HG03108 (cell line): Measurements from ENCODE around the gene CST3.
"Not testable (repeated sequence)": the region's sequence is repeated elsewhere in the genome, so short reads cannot be mapped to it uniquely, and the experiment has no call there.

Experiments used
- ATAC-seq: cut with Tn5 transposase; IDR thresholded peaks from one replicate; pipeline ENCODE4 v1.9.1; 2021; ENCODE audit warnings: moderate library complexity; ENCODE audit not compliant: unreplicated experiment

Gene CST3

DNA sequence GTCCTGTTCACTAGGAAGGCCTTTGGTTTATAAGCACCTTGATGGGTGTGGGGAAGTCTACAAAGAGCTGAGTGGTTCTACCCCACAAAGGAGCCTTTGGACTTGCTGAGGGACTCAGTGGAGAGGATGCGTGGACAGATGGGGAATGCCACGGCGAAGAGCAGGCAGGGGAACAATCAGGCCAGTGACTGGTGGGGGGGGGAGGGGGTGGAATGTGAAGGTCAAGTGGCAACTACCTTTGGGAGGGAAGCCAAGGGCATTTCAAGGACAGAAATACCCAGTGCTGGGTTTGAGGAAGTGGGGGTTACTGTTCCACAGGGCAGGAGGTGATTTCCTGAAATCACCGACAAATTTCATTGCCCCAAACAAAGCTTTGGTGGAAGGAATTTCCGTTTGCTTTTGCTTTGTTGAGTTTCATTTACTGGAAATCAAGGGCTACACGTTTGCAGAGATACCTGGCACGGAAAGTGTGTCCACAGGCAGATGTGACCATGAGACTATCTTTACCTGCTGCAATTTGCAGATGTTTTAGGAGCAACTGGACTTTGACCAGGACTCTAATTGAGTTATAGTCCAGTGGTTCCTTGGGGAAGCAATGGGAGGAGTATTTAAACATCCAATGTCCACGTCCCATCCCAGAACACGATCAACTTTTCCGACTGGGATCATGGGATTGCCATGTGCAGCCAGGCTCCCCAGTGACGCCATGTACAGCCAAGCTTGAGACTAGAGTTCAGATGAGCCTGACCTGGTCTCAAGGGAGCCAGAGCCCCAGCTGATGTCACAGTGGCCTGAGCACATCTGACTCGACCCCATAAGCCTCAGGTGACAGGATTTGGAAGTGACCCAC lies 8.0 kb downstream of the CST3 start:
- no peak for ATAC-seq

DNA sequence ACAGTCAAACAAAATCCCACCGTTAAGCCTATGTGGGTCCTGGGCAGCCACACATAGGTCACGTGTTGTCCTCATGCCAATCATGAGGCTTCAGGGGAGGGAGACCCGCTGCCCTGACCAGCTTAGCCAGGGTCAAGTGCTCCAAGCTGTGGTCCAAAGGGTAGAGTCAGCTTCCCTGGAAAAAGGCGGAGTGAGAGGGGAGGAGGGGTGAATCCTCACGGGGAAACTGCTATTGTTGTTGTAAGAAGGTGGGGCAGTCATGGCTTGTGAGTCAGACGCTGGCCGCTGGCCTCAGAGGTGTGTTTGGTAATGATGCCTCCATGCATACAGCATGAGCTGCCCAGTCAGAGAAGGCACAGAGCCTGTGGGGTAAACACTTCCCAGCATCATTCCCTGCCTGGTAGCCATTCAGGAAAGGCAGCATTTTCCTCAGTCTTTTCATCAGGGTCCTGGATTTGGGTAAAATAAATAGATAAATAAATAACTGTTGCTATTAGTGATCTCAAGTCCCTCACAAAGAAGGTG lies 8.7 kb downstream of the CST3 start:
- ATAC-seq: no peak

DNA sequence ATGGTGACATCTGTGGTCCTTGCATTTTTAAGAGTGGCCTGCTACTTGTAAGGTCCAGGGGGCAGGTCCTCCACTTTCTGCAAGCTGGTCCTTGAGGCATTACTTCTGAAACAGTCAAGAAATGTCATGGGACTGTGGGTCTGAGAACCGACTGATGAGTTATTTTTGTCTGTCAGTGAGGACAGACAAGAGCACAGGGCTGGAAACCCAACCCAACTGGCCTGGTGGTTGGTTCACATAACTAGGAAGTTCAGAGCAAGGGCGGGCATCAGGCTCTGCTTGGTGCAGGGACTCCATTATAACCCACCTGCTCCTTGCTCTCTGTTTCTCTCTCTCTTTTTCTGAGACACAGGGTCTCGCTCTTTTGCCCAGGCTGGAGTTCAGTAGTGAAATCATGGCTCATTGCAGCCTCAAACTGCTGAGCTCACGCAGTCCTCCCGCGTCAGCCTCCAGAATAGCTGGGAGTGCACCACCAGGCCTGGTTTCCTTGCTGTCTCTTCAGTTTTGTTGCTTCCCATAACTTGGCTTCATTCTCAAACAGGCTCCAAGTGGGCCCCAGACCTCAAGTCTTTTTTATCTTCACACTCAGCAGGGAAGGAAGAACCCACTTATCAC lies 9.2 kb downstream of the CST3 start:
- no peak for ATAC-seq

DNA sequence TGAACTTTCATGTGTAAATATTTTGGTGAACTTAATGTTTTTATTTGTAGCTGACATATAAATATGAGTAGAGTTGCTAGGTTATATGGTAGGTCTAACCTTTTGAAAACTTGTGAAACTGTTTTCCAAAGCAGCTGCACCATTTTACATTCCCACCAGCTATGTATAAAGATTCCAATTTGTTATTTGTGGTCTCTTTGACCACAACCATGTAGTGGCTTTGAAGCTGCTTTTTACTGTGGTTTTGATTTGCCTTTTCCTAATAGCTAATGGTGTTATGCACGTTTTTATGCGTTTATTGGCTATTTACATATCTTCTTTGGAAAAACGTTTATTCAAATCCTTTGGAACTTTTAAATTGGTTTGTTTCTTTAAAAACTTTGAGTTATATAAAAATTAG lies 10.3 kb downstream of the CST3 start:
- no peak for ATAC-seq

DNA sequence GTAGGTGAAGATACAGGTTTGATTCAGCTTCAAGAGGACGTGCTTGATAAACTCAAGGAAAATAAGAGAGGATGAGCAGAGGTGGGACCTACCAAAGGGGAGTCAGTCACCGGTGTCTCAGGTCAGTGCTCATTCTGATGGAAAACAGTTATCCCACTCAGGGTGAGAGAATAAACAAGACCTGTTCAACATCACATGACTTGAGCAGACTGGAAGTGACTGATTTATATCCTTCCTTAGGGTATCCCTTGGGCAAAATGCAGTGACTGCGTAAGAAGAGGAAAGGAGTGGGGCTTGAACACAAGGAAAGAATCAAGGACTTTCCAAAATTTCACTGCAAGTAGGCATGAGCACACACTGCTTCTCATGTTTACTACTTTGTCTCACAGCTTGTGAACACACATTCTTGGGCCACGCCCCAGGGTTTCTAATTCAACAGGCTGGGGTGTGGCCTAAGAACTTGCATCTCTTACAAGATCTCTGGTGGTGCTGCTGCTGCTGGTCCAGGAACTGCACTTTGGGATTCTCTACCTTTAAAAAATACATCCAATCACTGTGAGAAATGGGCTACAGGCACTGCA lies 11.6 kb downstream of the CST3 start:
- no peak for ATAC-seq

DNA sequence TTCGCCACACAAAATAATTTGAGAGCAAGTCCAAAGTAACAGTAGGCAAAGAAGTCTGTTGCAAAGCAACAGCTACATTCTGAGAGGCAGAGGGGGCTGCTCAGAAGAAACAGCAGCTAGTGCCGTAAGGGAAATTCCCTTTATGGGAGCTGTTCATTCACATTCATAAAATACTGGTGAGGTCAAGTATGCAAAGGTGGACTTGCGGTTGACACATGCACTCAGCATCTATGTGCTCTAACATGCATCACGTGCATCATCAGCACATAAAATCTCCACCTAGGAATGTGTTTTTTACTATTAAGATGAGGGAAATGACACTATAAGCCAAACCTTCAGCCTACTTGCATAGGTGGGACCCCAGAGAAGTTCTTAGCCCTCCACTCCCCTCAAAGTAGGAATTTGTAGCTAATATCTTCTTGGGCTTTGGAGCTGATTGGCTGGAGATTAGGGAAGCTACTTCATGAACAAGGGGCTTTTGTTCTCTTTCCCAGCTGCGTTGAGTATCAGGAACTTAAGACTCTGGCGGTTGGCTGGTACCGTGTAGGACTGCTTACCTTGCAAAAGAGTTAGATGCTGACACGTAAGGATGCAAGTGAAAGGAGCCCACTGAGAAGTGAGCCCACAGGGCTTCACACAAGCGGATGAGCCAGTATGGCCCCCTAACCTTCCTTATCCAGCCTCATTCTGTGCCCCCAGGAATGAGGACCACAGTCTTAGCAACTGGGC lies 12.4 kb downstream of the CST3 start:
- no peak for ATAC-seq

DNA sequence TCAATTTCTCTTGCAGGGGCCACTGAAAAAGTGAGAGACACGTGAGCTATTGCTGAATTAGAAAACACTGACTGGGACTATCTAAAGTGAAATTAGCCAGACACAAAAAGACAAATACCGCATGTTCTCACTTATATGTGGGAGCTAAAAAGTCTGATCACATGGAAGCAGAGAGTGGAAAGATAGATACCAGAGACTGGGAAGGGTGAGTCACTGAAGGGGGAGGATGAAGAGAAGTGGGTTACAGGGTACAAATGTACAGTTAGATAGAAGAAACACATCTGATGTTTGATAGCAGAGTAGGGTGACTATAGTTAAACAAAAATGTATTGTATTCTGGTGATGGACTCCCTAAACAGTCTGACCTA lies 13.4 kb downstream of the CST3 start:
- ATAC-seq: no peak

DNA sequence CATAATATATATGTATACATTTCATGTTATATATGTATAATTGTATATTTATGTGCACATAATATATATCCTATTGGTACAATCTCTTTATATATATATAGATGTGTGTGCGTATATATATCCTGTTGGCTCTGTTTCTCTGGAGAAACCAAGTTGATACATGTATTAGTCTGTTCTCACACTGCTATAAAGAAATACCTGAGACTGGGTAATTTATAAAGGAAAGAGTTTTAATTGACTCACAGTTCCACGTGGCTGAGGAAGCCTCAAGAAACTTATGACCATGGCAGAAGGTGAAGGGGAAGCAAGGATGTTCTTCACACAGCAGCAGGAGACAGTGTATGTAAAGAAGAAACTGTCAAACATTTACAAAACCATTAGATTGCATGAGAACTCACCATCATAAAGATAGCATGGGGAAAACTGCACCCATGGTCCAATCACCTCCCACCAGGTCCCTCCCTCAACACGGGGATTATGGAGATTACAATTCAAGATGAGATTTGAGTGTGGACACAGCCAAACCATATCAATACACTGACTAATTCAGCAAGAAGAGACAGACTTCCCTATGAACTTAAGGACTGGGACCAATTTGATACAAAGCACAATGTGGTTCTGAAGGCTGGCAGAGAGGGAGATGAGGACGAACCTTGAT lies 14.0 kb downstream of the CST3 start:
- ATAC-seq: no peak

DNA sequence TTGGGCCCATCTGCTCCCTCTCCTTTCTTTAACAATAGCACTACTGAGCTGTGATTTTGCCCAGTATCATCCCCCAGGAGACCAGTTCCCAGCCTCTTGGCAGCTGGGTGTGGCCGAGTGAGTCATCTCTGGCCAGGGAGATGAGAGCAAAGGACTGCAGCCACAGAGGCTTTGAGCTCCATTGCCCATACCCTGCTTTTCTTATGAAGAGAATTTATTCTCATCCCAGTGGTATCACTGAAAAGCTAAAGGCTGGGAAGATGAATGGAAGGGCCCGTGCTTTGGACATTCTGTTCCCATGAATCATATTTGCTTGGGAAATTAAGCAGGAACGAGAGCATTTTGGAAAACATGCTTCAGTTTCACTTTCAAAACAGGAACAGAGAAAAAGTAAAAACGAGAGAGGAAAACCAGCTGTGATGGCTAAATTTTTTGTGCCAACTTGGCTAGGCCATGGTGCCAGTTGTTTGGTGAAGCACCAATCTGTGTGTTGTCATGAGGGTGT lies 14.9 kb downstream of the CST3 start:
- peak; percentile 50 for ATAC-seq

DNA sequence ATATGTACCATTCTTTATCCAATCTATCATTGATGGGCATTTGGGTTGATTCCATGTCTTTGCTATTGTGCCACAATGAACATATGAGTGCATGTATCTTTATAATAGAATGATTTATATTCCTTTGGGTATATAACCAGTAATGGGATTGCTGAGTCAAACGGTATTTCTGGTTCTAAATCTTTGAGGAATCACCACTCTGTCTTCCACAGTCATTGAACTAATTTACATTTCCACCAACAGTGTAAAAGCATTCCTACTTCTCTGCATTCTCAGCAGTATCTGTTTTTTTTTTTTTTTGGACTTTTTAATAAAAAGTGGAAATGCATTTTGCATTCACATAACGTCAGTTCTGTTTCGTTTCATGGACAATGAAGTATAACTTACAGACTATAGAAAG lies 15.4 kb downstream of the CST3 start:
- not testable (repeated sequence) for ATAC-seq

DNA sequence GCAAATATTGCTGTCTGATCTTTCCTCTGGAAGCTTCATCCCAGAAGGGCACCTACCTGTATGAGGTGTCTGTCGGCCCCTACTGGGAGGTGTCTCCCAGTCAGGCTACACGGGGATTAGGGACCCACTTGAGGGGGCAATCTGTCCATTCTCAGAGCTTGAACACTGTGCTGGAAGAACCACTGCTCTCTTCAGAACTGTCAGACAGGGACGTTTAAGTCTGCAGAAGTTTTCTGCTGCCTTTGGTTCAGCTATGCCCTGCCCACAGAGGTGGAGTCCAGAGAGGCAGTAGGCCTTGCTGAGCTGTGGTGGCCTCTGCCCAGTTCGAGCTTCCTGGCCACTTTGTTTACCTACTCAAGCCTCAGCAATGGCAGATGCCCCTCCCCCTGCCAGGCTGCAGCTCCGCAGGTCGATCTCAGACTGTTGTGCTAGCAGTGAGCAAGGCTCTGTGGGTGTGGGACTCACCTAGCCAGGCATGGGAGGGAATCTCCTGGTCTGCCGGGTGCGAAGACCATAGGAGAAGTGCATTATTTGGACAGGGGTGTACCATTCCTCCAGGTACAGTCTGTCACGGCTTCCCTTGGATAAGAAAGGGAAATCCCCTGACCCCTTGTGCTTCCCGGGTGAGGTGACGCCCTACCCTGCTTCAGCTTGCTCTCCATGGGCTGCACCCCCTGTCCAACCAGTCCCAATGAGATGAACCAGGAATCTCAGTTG lies 16.9 kb downstream of the CST3 start:
- ATAC-seq: not testable (repeated sequence)

DNA sequence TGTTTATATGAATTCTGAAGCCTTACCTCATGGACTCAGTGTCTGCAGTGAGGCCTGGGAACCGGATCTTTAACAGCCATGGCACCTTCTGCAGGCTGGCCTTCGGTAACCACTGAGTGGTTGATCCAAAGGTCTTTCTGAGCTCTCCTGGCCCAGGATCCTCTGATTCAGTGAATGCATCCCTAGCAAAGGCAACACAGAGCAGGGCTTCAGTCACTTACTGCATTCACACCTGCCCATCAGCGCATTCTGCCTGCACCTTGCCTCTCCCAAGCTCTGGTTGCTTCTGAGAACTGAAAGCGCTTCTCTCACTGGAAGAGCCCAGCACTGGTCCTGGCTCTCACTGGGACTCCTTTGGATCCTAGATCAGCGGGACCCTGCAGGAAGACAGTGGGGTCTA lies 23.6 kb downstream of the CST3 start:
- ATAC-seq: no peak

DNA sequence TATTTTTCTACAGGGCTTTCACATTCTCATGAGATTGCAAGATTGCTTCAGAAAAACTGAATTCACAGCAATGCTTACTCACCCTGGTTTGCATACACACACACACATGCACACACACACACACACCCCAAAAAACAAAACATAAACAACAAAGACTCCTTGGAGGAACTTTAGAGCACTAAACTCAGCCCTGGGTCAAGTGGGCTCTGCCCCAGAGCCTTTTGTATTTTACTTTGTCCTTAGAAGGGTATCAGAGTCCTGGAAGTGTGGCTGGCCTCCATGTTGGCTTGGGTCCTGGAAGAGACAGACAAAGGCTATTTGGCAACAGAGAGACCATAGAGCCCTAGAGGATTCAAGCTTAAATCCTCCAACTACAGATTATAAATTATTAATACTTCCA lies 24.1 kb downstream of the CST3 start:
- ATAC-seq: no peak

DNA sequence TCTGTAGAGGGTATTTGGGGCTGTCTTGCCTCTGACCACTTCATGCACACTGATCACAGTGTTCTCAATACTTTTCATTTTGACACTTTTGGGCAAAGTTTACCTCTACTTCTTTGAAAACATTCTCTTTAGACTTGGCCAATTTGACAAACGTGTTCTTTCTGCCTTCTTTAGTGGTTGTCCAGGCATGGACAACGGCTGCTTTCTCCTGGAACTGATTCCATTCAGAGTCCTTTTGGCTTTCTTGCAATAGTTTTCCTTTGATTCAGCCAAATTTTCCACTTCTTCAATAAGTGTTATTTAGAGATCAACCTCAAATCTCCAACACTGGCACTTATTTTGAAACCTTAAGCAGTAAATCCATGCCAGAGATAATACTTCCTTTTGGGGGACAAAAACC lies 25.4 kb downstream of the CST3 start:
- ATAC-seq: no peak

DNA sequence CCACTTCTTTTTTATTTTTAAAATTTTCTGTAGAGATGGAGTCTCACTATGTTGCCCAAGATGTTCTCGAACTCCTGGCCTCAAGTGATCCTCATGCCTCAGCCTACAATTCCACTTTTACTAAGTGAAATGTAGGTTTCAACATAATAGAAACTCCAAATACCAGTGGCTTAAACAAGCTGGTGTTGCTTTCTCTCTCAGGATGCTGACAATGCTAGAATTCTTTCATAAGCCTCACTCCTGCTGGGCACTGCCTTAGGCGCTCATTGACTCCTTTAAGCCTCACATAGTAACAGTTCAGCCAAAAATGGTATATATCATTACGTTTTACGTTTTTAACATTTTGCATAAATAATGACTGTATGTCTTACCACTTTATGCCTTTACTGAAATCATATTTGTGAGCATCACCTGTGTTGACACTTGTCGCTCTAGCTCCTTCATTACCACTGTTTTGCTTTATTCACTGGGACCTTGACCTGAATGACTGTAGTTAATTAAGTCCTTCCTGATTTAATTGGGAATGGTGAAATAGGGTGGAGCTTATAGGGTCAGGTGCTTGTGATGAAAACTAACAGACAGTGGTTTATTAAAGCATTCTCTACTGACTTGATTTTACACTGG lies 28.2 kb downstream of the CST3 start:
- no peak for ATAC-seq

DNA sequence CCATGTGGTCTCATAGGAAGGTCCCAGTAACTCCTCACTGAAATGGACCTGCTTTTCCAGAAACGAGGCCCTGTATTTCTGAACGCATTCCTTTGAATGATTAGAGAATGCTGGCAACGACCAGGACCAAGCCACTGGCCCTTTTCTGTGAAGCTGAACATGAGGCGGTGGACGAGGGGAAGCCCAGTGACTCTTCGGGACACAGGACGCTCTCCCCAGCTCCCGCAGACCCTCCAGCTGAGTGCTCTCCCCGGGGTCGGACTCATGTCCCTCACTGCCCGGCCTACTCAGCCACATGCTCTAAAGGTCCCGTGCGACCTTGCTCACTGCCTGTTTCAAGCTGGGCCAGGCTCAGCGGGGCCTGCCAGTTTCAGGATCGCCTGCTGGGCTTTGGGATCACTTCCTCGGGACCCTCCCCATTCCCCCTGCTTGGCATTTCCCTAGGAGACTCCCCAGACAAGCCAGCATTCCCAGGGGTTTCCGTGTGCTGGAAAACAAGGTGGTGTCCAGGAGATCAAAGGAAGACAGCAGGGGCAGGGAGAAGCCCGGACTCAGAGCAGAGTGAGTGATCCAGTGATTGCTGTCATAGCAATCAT lies 29.4 kb downstream of the CST3 start:
- ATAC-seq: no peak

DNA sequence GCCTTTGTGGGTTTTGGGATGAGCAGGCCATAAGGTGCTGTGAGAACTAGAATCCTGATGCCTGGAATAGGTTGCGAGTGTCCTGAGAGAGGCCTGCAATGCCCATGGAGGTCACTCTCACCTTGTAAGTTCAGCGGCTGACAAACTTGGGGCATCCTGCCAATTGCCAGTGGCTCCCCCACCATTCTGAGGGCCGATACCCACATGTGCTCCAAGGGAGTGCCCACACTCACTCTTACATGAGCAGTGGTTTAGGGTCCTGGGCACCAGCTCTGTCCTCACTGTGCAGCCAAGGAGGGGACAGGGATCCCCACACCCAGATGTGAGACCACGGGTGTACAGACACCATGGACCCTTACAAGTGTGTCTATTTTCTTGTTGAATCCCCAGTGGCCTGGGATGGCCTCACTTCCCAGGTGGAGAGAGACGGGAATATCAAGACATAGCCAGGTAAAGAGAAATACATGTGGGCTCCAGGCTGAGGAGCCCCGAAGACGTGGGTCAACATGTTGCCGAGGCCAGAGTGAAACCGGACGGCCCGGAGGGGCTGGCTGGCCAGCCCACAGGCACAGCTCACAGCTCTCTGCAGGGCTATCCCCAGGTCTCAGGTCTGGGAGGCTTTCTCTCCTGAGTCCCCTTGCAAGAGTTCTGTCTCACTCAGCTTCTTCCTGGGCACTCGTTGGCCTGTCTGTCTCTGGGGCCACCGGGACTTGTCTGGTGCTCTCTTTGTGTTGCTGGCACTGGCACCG lies 30.1 kb downstream of the CST3 start:
- no peak for ATAC-seq

DNA sequence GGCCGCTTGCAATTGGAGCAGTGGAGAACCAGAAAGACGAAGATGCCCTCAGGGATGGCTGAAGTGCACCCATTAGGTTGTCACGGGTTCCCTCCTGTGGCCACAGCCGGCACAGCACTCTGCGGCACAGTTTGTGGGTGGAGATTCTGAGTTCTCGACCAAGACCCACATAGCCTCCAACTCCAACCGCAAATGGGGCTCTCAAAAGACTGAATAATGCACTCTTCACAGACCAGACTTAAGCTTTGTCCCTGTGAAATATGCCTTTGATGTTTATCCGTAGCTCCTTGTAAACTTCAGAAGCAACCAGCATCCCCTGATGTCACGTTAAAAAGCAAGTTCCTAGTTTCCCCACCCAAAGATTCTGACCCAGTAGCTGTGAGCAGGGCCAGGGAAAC lies 31.1 kb downstream of the CST3 start:
- ATAC-seq: peak; percentile 85
